Colonic mucosa (tissue), 4 donors: Measurements from ENCODE around the gene DMAC2. TPM values are rescaled to one million over a fixed set of nuclear protein-coding genes. Genes with fewer than 3 reads are reported as not detected.

Source experiments
- DNase-seq: peaks from one replicate; pipeline ENCODE4 v3.0.0-alpha.2; 2020
- H3K27ac ChIP-seq: fragments of 200-600 bp; one replicate; pipeline ENCODE4 v1.8.0; 2021
- H3K27me3 ChIP-seq: fragments of 200-600 bp; one replicate; pipeline ENCODE4 v1.8.0; 2021
- H3K36me3 ChIP-seq: fragments of 200-600 bp; one replicate; pipeline ENCODE4 v1.8.0; 2021
- H3K4me1 ChIP-seq: fragments of 200-600 bp; one replicate; pipeline ENCODE4 v1.8.0; 2021; ENCODE audit warnings: mild to moderate bottlenecking
- H3K4me3 ChIP-seq: fragments of 200-600 bp; one replicate; pipeline ENCODE4 v1.8.0; 2021
- H3K9ac ChIP-seq, 2 donors: one replicate each; pipeline ENCODE4 v1.7.0; 2013; ENCODE audit warnings: control low read depth in 2 of 2, low read depth in 2 of 2, low read length in 2 of 2
- H3K9me3 ChIP-seq: fragments of 200-600 bp; one replicate; pipeline ENCODE4 v1.8.0; 2021
- intact Hi-C: fragments of 100-400 bp; cut with DNase I; formaldehyde crosslinking; loops from one replicate; pipeline ENCODE4 v1.14.1; 2022
- total RNA-seq, 2 donors: library from RNA; stranded (reverse); fragmentation: NEBNext Ultra II Directional in 1 of 2; extraction: Animal tissue kit (Norgen Biotek cat#: 25700) in 1 of 2; gene quantifications; one replicate each; pipeline ENCODE4 v1.2.1, GENCODE V29; 2021
- TF ChIP-seq, protein P1 (sequence below): fragments of 200-600 bp; IDR thresholded peaks from one replicate; pipeline ENCODE4 v1.8.0; 2022; ENCODE audit warnings: antibody characterized with exemption, mild to moderate bottlenecking
- donor health status: healthy.
- donor health status: DM: no; HTN: no; CAD: no.
- donor health status: DM: no; HTN: no; CAD: no.

The DMAC2 gene
- total RNA-seq, 2 donors from 2014 or later: 48.0 to 61.8 TPM

DNA sequence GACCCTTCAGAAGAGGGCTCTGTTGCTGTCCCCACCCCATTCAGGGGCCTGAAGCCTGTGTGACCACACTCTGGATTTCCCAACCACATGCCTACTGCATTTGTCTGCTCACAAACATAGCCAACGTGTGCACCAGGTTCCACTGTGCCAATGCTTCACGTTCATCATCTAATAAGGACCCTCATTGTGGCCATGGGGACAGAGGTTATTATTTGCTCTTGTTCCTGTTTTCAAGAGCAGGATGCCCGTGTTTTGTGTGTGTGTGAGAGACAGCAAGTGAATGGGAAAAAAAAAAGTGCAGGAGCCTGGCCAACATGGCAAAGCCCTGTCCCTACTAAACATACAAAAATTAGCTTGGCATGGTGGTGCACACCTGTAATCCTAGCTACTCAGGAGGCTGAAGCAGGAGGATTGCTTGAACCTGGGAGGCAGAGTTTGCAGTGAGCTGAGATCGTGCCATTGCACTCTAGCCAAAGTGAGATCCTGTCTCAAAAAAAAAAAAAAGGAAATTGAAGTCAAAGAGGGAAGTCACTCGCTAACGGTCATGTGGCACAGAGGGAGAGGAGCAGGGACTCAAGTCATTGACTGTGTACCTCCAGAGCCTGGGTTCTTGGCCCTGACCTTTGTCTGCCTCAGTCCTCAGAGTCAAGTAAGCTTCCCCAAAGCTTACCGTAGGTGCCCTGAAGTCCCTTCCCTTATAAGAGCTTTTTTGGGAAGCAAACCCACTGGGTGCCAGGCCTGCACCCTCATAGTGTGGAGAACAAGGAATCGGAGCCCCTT, 19.4 kb downstream of the DMAC2 start:
- peak overlapping the region; percentile 53 for H3K27ac ChIP-seq
- intact Hi-C loops: no loop called here
- TF ChIP-seq, protein P1, sequence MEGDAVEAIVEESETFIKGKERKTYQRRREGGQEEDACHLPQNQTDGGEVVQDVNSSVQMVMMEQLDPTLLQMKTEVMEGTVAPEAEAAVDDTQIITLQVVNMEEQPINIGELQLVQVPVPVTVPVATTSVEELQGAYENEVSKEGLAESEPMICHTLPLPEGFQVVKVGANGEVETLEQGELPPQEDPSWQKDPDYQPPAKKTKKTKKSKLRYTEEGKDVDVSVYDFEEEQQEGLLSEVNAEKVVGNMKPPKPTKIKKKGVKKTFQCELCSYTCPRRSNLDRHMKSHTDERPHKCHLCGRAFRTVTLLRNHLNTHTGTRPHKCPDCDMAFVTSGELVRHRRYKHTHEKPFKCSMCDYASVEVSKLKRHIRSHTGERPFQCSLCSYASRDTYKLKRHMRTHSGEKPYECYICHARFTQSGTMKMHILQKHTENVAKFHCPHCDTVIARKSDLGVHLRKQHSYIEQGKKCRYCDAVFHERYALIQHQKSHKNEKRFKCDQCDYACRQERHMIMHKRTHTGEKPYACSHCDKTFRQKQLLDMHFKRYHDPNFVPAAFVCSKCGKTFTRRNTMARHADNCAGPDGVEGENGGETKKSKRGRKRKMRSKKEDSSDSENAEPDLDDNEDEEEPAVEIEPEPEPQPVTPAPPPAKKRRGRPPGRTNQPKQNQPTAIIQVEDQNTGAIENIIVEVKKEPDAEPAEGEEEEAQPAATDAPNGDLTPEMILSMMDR: no peak
- no peak overlapping the region for H3K4me3 ChIP-seq
- no peak overlapping the region for H3K9ac ChIP-seq
- peaks cover 6% of the 10 kb centered on the region for H3K4me1 ChIP-seq
- peaks cover 9% of the 10 kb centered on the region for H3K36me3 ChIP-seq
- no peaks in the 10 kb centered on the region for H3K27me3 ChIP-seq
- no peak for DNase-seq
- H3K9me3 ChIP-seq: no peaks in the 10 kb centered on the region

DNA sequence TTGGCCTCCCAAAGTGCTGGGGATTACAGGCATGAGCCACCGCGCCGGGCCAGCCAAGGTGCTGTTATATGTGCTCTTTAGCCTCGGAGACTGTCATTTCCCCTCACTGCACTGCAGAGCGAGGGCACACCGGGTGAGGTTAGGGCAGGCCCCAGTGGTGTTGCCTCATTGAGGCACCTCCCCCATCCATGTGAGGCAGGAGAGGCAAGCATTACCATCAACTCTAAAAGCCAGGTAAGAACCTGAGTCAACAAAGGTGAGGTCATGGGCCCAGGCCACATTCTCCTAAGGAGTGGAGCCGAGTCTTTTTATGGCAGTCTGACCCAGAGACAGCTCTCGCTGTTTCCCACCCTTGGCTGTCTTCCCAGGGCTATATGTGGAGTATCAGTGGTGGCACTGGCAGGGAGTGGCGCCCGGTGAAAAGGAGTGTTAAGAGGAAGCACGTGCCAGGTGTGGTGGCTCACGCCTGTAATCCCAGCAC, 23.5 kb downstream of the DMAC2 start:
- intact Hi-C loops: no loop called here
- H3K9ac ChIP-seq: peak overlapping the region in 1 of 2 donors; percentile 28

DNA sequence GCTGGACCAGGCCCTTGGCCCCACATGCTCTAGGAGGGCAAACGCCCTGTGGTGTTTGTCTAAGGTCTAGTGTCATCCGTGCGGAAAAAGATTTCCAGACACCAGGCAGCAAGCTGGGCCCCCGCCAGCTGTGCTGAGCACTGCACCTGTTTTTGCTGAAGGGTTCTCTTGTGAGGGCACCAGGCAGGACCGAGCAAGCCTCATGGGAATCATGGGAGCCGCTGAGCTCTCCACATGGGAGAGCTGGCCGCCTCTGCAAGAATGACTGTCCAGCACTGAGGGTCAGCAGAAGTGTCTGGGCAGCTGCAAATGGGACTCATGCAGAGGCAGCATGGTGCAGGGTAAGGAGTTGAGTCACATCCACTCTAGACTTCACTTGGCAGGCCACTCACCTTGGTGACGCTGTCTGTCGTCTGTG, 24.5 kb downstream of the DMAC2 start:
- TF ChIP-seq, protein P1: no peak
- intact Hi-C loops: no loop called here
- no peak overlapping the region for H3K4me3 ChIP-seq
- H3K27me3 ChIP-seq: no peaks in the 10 kb centered on the region
- no peak for DNase-seq
- peaks cover 6% of the 10 kb centered on the region for H3K36me3 ChIP-seq
- no peaks in the 10 kb centered on the region for H3K4me1 ChIP-seq
- no peak overlapping the region for H3K27ac ChIP-seq
- peak overlapping the region in 1 of 2 donors; percentile 32 for H3K9ac ChIP-seq
- H3K9me3 ChIP-seq: no peaks in the 10 kb centered on the region

More for the DNA sequence above, 23.5 kb downstream of the DMAC2 start:
- no peaks in the 10 kb centered on the region for H3K9me3 ChIP-seq
- H3K4me1 ChIP-seq: no peaks in the 10 kb centered on the region
- DNase-seq: peak; percentile 95
- H3K36me3 ChIP-seq: peaks cover 6% of the 10 kb centered on the region
- no peaks in the 10 kb centered on the region for H3K27me3 ChIP-seq
- TF ChIP-seq, protein P1: no peak
- no peak overlapping the region for H3K4me3 ChIP-seq
- no peak overlapping the region for H3K27ac ChIP-seq

DNA sequence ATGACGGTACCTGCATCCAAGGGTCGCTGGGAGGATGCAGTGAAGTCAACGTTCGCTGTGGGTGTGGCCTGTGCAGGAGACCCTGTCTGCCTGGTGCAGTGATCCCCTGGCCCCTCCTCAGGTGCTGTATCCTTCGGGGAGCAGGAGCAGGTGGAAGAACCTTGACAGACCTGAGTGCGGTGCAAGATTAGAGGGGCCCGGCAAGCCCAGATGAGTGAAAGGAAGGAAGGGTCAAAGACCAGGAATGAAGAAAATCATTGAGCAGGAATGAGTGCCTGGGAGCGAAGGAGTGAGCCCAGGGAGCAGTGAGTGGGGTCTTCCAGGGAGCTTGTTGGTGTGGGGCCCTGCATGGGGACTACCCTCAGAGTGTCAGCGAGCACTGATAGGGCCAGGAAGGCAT, 25.3 kb downstream of the DMAC2 start:
- H3K9ac ChIP-seq: peak overlapping the region in 1 of 2 donors; percentile 32
- no peaks in the 10 kb centered on the region for H3K27me3 ChIP-seq
- H3K4me3 ChIP-seq: no peak overlapping the region
- no peaks in the 10 kb centered on the region for H3K4me1 ChIP-seq
- no peaks in the 10 kb centered on the region for H3K9me3 ChIP-seq
- intact Hi-C loops: no loop called here
- DNase-seq: no peak
- no peak overlapping the region for H3K27ac ChIP-seq
- TF ChIP-seq, protein P1: no peak
- H3K36me3 ChIP-seq: peaks cover 6% of the 10 kb centered on the region

DNA sequence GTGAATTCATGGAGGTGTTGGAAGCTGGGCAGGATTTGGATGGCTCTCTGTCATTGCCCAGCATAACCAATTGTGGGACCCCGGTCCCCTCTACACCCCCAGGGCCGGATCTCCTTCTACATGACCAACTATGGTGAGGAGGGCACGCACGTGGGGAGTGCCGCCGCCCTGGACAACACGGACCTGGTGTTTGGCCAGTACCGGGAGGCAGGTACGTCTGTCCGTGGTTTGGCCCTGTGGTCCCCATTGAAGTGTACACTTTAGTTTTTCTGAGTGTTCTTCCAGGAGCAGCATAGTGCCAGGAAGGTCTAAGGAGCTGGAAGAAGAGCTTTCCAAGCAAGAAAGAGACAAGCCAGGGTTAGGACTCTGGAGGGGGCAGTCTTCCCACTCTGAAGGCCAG, 25.8 kb downstream of the DMAC2 start:
- H3K27ac ChIP-seq: no peak overlapping the region
- peak overlapping the region in 1 of 2 donors; percentile 15 for H3K9ac ChIP-seq
- DNase-seq: no peak
- intact Hi-C loops: no loop called here
- H3K4me1 ChIP-seq: no peaks in the 10 kb centered on the region
- H3K9me3 ChIP-seq: no peaks in the 10 kb centered on the region
- TF ChIP-seq, protein P1: no peak
- H3K27me3 ChIP-seq: no peaks in the 10 kb centered on the region
- peaks cover 2% of the 10 kb centered on the region for H3K36me3 ChIP-seq
- H3K4me3 ChIP-seq: no peak overlapping the region
